Measurements from ENCODE around the gene TCAIM.
A peak's percentile ranks its signal among the peaks of the same experiment; 100 is the strongest.

The TCAIM gene, protein sequence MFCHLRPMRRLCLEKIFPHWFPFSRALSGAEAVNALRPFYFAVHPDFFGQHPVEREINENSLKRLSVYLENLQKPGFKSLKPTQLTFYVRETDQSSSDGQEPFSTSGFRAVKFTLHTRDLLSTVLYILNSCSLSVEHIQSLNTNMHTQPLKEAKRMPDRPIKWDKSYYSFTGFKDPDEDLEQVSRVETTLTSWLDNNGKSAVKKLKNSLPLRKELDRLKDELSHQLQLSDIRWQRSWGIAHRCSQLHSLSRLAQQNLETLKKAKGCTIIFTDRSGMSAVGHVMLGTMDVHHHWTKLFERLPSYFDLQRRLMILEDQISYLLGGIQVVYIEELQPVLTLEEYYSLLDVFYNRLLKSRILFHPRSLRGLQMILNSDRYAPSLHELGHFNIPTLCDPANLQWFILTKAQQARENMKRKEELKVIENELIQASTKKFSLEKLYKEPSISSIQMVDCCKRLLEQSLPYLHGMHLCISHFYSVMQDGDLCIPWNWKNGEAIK

DNA sequence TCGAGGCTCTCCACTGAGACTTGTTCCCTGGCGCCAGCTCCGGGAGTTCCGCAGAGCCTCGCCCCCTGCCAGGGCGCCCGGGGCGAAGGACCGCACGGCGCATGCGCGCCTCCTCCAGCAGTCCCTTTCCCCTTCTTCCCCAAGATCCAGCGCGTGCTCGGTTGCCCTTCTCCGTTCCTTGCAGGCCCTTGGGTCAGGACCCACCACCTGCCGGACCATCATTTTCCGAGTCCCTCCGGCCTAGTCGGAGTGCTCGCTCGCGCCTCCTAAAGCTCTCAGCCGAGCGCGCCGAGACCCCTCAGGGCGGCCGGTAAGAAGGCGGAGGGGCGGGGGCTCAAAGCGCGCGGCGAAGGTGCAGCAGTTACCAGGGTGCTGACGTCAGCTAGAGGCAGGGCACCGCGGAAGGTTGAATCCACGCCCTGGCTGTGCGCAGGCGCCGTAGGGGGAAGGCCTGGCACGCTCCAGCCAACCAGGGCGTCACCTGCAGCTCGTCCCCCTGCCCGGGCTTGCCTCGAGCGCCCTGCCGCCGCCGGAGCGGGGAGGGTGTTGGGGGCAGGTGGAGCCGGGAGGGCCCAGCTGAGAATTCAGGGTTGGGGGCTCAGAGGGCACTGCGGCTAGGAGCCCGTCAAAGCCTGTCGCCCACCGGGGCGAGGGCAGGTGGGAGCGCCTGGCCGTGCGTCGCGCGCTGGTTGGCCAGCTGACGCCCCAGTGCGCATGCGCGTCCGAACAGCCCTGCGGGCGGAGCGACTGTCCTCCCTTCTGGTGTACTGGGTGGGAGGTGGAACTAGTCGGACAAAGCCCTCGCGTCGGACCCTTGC lies at the start of gene TCAIM:
Gene TCAIM (plus strand): TSS at position 757 of the 818 bp plus-strand sequence. CDS start 16,017 bp downstream, outside the sequence.
- Mint-ChIP-seq H3K9me3 (no peaks in the 10 kb centered on the region), H3K4me1 (ENCODE audit: low read depth) (peaks cover 29% of the 10 kb centered on the region), H3K27me3 (peaks cover 13% of the 10 kb centered on the region), H3K4me3 (peak within 1 kb of the TSS; percentile 95), H3K36me3 (ENCODE audit: low read depth) (no peaks in the 10 kb centered on the region), H3K27ac (peak within 1 kb of the TSS; percentile 98)

DNA sequence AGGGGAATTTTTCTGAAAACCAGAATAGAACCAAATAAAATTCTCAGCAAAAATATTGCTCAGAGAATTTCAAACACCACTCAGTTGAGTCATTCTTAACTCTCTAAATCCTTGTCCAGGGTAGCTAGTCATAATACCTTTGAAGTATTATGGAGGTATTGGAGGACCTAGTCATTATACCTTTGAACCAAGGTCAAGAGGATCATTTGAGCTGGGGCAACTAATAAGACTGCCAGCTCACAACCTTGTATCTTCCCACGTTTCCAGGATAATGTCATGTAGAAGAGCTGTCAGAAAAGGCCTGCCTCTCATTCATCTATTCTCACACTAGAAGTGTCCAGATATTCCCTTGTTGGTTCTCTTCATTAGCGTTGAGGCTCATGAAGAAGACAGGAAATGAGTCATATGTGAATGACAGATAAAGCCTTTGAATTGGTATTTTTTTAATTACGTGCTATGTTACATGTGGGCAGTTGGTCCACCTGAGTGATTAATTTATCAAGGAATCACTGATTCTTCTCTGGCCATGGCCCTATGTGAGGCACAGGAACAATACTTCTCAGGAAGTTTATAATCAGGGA lies 48.6 kb upstream of the TCAIM start:
- Mint-ChIP-seq H3K27me3 (peaks cover 8% of the 10 kb centered on the region), H3K4me3 (no peak overlapping the region), H3K27ac (no peak overlapping the region), H3K4me1 (ENCODE audit: low read depth) (no peaks in the 10 kb centered on the region), H3K9me3 (no peaks in the 10 kb centered on the region), H3K36me3 (ENCODE audit: low read depth) (no peaks in the 10 kb centered on the region)

DNA sequence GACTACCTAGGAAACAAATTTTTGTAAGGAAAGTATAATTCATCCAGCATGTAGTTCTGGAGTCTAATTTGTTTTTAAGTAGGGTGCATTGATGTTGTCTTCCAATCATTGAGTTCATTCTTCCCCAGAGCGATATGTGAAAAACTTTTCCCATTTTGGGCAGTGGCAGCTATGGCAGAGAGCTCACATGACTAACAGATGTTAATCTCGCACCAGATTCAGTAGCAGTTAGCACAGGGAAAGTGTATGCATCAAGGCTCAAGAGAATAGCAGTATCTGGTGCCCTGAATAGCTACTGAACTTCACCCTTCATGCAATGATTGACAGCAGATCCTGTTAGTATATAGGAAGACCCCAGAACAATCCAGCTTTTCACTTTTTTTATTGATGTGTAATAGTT lies 46.3 kb upstream of the TCAIM start:
- H3K27me3 Mint-ChIP-seq: peaks cover 22% of the 10 kb centered on the region
- H3K9me3 Mint-ChIP-seq: no peaks in the 10 kb centered on the region
- no peaks in the 10 kb centered on the region for H3K4me1 Mint-ChIP-seq (ENCODE audit: low read depth)
- no peaks in the 10 kb centered on the region for H3K36me3 Mint-ChIP-seq (ENCODE audit: low read depth)
- no peak overlapping the region for H3K27ac Mint-ChIP-seq
- no peak overlapping the region for H3K4me3 Mint-ChIP-seq

DNA sequence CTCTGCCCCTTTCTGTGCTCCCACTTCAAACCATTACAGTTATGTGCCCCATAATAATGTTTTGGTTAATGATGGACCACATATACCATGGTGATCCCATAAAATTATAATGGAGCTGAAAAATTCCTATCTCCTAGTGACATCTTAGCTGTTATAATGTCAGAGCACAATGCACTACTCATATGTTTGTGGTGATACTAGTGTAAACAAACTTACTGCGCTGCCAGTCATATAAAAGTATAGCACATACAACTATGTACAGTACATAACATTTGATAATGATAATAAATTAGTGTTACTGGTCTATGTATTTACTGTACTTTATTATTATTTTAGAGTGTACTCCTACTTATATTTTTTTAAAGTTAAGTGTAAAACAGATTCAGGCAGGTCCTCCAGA lies 45.6 kb upstream of the TCAIM start:
- no peaks in the 10 kb centered on the region for H3K36me3 Mint-ChIP-seq (ENCODE audit: low read depth)
- no peaks in the 10 kb centered on the region for H3K4me1 Mint-ChIP-seq (ENCODE audit: low read depth)
- no peaks in the 10 kb centered on the region for H3K9me3 Mint-ChIP-seq

DNA sequence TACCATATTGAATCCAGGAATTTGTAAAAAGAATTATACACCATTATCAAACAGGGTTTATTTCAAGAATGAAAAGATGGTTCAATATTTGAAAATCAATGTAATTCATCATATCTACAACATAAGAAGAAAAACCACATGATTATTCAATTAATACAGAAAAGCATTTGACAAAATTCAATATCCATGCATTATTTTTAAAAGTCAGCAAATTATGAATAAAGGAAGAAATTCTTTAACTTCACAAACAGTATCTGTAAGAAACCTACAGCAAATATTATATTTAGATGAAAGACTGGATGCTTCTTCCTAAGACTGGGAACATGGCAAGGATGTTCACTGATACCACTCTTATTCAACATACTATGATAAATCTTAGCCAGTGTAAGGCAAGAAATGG lies 41.3 kb upstream of the TCAIM start:
- Mint-ChIP-seq H3K36me3 (ENCODE audit: low read depth) (no peaks in the 10 kb centered on the region), H3K9me3 (no peaks in the 10 kb centered on the region), H3K4me1 (ENCODE audit: low read depth) (no peaks in the 10 kb centered on the region), H3K27me3 (peaks cover 17% of the 10 kb centered on the region), H3K27ac (no peak overlapping the region), H3K4me3 (no peak overlapping the region)

More for the DNA sequence above, 45.6 kb upstream of the TCAIM start:
- no peak overlapping the region for H3K4me3 Mint-ChIP-seq
- no peak overlapping the region for H3K27ac Mint-ChIP-seq
- peaks cover 20% of the 10 kb centered on the region for H3K27me3 Mint-ChIP-seq

DNA sequence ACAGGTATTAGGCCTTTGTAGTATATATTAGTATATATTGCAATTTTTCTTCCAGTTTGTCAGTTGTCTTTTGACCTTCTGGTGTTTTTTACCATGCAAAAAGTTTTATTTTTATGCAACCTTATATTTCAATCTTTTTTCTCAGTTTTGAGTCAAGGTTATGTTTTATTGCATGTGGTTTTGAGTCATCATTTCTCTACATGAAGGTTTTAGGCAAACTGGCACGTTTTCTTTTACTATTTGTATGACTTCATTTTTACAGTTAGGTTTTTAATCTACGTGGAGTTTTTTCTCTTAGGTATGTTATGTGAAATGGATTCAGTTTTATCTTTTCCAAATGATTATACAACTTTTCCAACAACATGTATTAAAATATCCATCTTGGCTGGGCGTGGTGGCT lies 36.8 kb upstream of the TCAIM start:
- no peaks in the 10 kb centered on the region for H3K36me3 Mint-ChIP-seq (ENCODE audit: low read depth)

DNA sequence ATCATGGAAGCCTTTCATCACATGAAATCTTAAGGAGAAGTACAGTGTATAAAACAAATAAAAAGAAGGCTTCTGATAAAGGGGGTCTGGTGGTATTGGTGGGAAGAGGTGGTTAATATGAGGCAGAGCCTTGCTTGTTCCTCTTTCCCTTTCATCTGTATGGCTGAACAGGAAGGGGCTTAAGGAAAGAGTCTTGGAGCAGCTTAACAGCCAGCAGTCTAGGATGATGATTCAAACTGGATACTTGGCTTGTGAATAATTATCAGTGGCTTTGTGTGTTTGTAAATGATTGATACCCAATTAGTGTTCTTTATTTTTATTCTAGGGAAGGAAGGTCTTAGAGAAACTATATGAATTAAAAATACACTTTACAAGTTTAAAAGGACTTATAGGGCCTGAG lies 29.1 kb upstream of the TCAIM start:
- Mint-ChIP-seq H3K9me3 (no peaks in the 10 kb centered on the region), H3K4me3 (no peak overlapping the region), H3K36me3 (ENCODE audit: low read depth) (no peaks in the 10 kb centered on the region), H3K27ac (no peak overlapping the region), H3K27me3 (peaks cover 9% of the 10 kb centered on the region), H3K4me1 (ENCODE audit: low read depth) (no peaks in the 10 kb centered on the region)

More for the DNA sequence above, 36.8 kb upstream of the TCAIM start:
- Mint-ChIP-seq H3K27me3 (peaks cover 19% of the 10 kb centered on the region), H3K4me3 (no peak overlapping the region), H3K9me3 (no peaks in the 10 kb centered on the region), H3K27ac (no peak overlapping the region), H3K4me1 (ENCODE audit: low read depth) (no peaks in the 10 kb centered on the region)

DNA sequence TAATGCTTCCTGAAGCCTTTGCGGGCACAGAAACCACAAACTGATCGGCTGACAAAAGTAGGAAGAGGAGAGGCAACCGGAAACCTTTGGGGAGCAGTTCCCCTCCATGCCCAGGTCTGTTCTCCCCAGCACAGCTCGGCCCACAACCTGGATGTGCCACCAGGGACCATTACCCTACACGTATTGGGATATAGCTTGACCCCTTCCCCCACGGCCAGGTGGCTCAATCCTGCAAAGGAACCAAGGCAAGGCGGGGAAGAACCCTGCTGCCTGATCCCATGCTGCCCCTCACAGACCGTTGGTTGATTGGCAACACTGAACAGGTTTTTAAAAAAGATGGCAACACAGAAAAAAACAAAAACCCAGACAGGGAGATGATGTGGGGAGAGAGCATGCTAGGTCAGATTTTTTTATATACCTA lies 19.7 kb upstream of the TCAIM start:
- no peaks in the 10 kb centered on the region for H3K27me3 Mint-ChIP-seq
- no peak overlapping the region for H3K27ac Mint-ChIP-seq
- H3K4me1 Mint-ChIP-seq (ENCODE audit: low read depth): no peaks in the 10 kb centered on the region
- no peak overlapping the region for H3K4me3 Mint-ChIP-seq
- H3K36me3 Mint-ChIP-seq (ENCODE audit: low read depth): no peaks in the 10 kb centered on the region
- no peaks in the 10 kb centered on the region for H3K9me3 Mint-ChIP-seq

DNA sequence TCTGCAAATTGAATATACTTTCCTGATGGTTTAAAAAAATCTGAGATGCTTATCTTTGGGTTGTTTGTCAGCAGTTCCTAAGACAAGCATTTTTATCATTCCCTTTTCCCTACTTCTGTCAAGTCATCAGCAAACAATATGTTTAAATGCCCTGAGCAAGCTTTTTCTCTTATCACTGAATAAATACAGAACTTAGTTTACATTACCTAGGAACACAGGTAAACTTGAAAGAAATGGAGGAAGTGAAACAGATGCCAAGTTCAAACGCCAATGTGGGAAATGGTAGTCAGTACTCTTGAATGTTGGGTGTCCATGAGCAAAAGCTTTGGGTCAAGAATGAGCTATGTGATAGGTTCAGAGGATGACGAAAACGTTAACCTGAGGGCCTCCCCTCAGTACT lies 17.2 kb upstream of the TCAIM start:
- H3K4me1 Mint-ChIP-seq (ENCODE audit: low read depth): no peaks in the 10 kb centered on the region
- H3K9me3 Mint-ChIP-seq: no peaks in the 10 kb centered on the region
- H3K4me3 Mint-ChIP-seq: no peak overlapping the region
- peaks cover 3% of the 10 kb centered on the region for H3K27me3 Mint-ChIP-seq
- no peak overlapping the region for H3K27ac Mint-ChIP-seq
- H3K36me3 Mint-ChIP-seq (ENCODE audit: low read depth): no peaks in the 10 kb centered on the region

DNA sequence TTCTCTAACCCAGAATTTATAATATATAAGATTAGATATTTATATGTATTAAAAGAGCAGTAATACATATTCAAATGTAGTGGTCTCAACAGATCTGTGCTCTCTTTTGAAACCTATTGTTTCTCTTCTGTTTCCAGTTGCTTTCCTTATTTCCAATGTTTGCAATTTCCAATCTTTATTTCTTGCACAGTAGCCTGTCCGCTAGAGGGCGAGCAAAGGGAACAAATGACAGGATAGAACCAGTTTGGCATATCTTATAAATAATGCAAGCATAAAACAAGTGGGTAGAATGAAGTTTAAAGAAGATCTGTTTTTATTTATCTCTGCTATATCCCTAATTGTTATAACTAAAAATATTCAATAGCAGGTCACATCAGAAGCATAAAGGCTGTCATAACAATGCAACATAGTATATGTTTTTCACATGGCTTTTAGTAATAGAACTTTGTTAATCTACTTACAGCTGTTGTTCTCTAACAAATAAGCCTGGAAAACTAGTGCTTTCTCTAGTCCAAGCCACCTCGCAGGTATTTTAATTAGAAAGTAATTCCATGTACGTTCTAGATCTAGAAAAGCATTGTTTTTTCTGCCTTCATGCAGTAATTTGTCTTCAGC lies 15.1 kb upstream of the TCAIM start:
- Mint-ChIP-seq H3K27me3 (peaks cover 4% of the 10 kb centered on the region), H3K9me3 (no peaks in the 10 kb centered on the region), H3K36me3 (ENCODE audit: low read depth) (no peaks in the 10 kb centered on the region), H3K27ac (no peak overlapping the region), H3K4me1 (ENCODE audit: low read depth) (no peaks in the 10 kb centered on the region), H3K4me3 (no peak overlapping the region)

DNA sequence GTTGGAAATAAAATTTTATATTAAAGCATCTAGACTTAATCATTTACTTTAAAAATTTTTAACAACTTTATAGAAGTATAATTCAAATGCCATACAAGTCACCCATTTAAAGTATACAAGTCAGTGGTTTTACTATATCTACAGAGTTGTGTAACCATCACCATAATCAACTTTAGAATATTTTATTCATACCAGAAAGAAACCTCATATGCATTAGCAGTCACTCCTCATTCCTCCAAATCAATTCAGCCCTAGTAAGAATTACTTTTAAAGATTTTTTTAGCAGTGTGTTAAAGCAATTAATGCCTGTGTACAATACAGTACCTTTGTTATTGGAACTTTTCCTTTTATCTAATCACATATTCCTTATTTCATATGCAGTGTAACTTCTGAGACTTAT lies 14.0 kb upstream of the TCAIM start:
- H3K9me3 Mint-ChIP-seq: no peaks in the 10 kb centered on the region
- no peak overlapping the region for H3K27ac Mint-ChIP-seq
- peaks cover 8% of the 10 kb centered on the region for H3K27me3 Mint-ChIP-seq
- no peaks in the 10 kb centered on the region for H3K36me3 Mint-ChIP-seq (ENCODE audit: low read depth)
- no peak overlapping the region for H3K4me3 Mint-ChIP-seq
- no peaks in the 10 kb centered on the region for H3K4me1 Mint-ChIP-seq (ENCODE audit: low read depth)

DNA sequence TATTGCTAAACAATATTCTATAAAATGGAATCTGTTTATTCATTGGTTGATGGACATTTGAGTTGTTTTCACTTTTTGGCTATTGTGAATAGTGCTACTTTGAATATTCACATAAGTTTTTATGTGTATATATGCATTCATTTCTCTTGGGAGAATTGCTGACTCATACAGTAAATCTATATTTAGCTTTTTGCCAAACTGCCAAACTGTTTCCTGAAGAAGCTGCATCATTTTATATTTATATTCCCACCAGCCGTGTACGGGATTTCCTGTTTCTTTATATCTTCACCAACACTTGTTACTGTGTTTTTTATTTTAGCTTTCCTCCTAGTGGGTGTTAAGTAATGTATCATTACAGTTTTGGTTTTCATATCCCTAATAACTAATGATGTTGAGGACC lies 12.5 kb upstream of the TCAIM start:
- Mint-ChIP-seq H3K4me3 (no peak overlapping the region), H3K27me3 (peaks cover 8% of the 10 kb centered on the region), H3K36me3 (ENCODE audit: low read depth) (no peaks in the 10 kb centered on the region), H3K4me1 (ENCODE audit: low read depth) (no peaks in the 10 kb centered on the region), H3K9me3 (no peaks in the 10 kb centered on the region), H3K27ac (no peak overlapping the region)

DNA sequence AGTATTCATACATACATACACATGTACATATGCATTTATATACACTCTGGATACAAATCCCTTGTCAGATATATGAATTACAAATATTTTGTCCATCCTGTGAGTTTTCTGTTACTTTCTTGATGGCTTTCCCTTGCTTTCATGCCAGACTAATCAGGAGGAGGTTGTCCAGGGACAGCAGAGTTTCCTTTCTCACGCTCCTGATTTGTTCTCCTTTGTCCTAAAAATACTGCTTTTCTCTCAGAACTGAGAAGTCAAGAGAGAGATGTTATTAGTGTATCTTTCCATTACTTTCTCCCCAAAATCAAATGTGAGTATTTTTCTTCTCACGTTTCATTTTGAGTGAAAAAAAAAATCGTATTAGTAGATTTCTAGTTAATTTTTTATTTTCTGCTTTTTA lies 12.1 kb upstream of the TCAIM start:
- no peak overlapping the region for H3K27ac Mint-ChIP-seq
- no peaks in the 10 kb centered on the region for H3K4me1 Mint-ChIP-seq (ENCODE audit: low read depth)
- no peak overlapping the region for H3K4me3 Mint-ChIP-seq
- H3K9me3 Mint-ChIP-seq: no peaks in the 10 kb centered on the region
- H3K36me3 Mint-ChIP-seq (ENCODE audit: low read depth): no peaks in the 10 kb centered on the region
- peaks cover 8% of the 10 kb centered on the region for H3K27me3 Mint-ChIP-seq

DNA sequence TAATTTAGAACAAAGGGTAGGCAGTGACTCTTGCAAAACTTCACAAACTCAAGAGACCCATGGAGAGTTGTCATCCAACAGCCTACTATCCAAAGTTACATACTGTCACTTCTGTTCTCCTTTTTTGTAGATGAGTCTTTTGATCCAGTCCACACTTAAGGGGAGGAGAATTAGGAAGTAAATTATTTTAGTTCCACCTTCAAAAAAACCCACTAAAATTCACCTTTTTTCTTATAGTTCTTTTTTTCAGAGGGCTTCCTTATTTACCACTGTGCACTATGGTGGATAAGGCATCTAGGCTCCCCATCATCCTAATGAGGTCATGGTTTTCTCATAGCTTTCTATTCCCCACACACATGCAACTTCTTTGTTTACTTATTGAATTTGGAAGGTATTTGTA lies 8.6 kb upstream of the TCAIM start:
- H3K36me3 Mint-ChIP-seq (ENCODE audit: low read depth): no peaks in the 10 kb centered on the region
- no peaks in the 10 kb centered on the region for H3K9me3 Mint-ChIP-seq
- H3K4me3 Mint-ChIP-seq: no peak overlapping the region
- no peaks in the 10 kb centered on the region for H3K4me1 Mint-ChIP-seq (ENCODE audit: low read depth)
- H3K27ac Mint-ChIP-seq: no peak overlapping the region
- H3K27me3 Mint-ChIP-seq: peaks cover 24% of the 10 kb centered on the region

DNA sequence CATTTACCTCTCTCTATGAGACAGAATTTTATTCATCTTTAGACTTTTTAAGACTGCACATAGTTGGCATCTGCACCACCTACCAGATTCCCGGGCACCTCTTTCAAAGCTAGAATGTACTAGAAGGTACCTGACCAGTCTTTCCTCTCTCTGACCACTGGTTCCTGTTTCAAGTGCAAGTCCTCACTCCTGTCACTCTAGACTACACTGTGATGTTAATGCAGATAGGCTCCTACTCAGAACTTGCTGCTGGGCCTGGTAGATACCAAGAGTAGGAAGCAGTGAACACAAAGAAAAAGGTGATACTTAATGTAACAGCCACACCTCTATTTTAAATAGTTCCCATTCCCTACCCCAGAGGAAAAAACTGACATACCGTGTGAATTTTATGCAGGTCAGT lies 8.1 kb upstream of the TCAIM start:
- no peaks in the 10 kb centered on the region for H3K9me3 Mint-ChIP-seq
- no peak overlapping the region for H3K4me3 Mint-ChIP-seq
- no peaks in the 10 kb centered on the region for H3K4me1 Mint-ChIP-seq (ENCODE audit: low read depth)
- no peaks in the 10 kb centered on the region for H3K36me3 Mint-ChIP-seq (ENCODE audit: low read depth)
- H3K27ac Mint-ChIP-seq: no peak overlapping the region
- peaks cover 24% of the 10 kb centered on the region for H3K27me3 Mint-ChIP-seq
